ENCODE measurements around the gene TRAPPC1. TPM values are rescaled to one million over a fixed set of nuclear protein-coding genes. Genes with fewer than 3 reads are reported as not detected.

TRAPPC1 gene
- total and polyA plus RNA-seq, 2 of the 8 experiments (the other 6 are each of a cell fraction or from before 2014, with no cell fraction given) = 114 to 170 TPM

DNA sequence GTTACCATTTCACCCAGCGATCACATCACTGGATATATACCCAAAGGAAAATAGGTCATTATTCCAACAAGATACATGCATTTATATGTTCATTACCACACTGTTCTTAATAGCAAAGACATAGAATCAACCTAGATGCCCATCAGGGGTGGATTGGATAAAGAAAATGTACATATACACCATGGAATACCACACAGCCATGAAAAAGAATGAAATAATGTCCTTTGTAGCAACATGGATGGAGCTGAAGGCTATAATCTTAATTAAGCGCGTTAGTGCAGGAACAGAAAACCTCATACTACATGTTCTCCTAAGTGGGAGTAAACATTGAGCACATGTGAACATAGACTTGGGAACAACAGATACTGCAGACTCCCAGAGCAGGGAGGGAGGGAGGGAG lies 18.8 kb upstream of the TRAPPC1 start (continued):
- TF ChIP-seq, protein P1, sequence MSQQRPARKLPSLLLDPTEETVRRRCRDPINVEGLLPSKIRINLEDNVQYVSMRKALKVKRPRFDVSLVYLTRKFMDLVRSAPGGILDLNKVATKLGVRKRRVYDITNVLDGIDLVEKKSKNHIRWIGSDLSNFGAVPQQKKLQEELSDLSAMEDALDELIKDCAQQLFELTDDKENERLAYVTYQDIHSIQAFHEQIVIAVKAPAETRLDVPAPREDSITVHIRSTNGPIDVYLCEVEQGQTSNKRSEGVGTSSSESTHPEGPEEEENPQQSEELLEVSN (IDR thresholded peaks at IDR 0.05) = no peak
- TF ChIP-seq SAP30 (IDR thresholded peaks at IDR 0.05; ENCODE audit: insufficient read depth, insufficient replicate concordance, low read length) = no peak
- no peak for TF ChIP-seq EZH2 (IDR thresholded peaks at IDR 0.05; ENCODE audit: low read depth, low read length, severe bottlenecking)
- TF ChIP-seq NANOG (IDR thresholded peaks at IDR 0.05; ENCODE audit: insufficient read depth, low read depth, low read length, poor library complexity, severe bottlenecking) = no peak
- TF ChIP-seq TAF1 (IDR thresholded peaks at IDR 0.05; ENCODE audit: low read depth, low read length) = no peak
